Ecto neural progenitor cell (in vitro differentiated cells): ENCODE measurements around the gene CDK2AP2.
"Not testable (repeated sequence)": the region's sequence is repeated elsewhere in the genome, so short reads cannot be mapped to it uniquely, and the experiment has no call there.

Experiments used
- DNase-seq: peaks from one replicate; pipeline ENCODE4 v3.0.0-alpha.2; 2018; ENCODE audit warnings: low spot score

The CDK2AP2 gene, protein sequence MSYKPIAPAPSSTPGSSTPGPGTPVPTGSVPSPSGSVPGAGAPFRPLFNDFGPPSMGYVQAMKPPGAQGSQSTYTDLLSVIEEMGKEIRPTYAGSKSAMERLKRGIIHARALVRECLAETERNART

DNA sequence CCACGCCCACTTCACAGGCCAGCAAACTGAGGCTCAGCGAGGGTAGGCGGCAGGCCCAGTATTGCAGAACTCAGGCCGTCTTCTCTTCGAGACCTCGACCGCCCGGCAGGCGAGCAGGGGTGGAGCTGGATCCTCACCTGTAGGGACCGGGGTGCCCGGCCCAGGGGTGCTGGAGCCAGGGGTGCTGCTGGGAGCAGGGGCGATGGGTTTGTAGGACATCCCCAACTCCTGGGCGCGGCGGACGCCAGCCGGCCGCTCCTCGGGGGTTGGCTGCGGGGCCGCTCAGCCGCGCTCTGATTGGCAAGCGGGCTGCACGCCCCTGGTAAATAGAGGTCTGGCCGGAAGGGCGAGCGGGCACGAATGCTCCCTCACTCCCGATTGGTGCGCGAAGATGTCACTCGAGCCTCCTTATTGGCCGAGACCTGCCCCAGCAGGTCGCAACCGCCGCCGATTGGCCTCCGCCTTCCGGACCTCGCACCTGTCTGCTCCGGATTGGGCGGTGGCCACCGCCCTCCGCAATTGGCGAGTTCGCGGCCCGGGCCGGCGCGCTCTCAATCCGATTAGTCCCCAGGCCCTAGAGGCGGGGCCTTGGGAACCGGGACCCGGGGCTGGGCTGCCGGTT is at the start of gene CDK2AP2:
Gene CDK2AP2 (minus strand): TSS at position 299 of the 622 bp plus-strand sequence. CDS start 80 bp downstream, at position 219.
- peak; percentile 99 for DNase-seq

DNA sequence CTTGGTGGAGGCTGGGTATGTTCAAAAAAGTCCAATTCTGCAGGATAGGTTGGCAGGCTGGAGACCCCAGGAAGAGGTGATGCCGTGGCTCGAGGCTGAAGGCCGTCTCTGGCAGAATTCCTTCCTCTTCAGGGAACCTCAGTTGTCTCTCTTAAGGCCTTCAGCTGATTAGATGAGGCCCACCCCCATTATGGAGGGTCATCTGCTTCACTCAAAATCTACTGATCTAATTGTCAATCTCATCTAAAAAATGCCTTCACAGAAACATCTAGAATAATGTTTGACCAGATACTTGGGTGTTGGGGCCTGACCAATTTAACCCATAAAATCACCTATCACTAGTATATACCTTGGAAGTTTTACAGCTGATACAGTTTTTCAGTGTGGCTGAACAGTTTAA is 48.3 kb upstream of the CDK2AP2 start:
- DNase-seq, result no peak

DNA sequence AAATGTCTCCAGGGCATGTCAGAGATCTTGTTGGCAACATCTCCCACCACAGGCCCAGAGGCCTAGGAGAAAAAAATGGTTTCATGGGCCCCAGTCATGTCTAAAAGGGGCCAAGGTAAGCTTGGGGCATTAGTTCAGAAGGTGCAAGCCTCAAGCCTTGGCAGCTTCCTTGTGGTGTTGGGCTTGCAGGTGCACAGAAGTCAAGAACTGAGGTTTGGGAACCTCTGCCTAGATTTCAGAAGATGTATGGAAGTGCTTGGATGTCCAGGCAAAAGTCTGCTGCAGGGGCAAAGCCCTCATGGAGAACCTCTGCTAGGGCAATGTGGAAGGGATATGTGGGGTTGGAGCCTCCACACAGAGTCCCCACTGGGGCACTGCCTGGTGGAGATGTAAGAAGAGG is 43.7 kb upstream of the CDK2AP2 start:
- not testable (repeated sequence) for DNase-seq

DNA sequence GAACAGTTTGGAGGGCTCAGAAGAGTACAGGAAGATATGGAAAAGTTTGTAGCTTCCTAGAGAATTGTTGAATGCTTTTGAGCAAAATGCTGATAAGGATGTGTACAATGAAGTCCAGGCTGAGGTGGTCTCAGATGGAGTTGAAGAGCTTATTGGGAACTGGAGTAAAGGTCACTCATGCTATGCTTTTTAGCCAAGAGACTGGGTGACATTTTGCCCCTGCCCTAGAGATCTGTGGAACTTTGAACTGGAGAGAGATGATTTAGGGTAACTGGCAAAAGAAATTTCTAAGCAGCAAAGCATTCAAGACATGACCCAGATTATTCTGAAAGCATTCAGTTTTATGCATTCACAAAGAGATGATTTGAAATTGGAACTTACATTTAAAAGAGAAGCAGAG is 43.2 kb upstream of the CDK2AP2 start:
- DNase-seq, result no peak

DNA sequence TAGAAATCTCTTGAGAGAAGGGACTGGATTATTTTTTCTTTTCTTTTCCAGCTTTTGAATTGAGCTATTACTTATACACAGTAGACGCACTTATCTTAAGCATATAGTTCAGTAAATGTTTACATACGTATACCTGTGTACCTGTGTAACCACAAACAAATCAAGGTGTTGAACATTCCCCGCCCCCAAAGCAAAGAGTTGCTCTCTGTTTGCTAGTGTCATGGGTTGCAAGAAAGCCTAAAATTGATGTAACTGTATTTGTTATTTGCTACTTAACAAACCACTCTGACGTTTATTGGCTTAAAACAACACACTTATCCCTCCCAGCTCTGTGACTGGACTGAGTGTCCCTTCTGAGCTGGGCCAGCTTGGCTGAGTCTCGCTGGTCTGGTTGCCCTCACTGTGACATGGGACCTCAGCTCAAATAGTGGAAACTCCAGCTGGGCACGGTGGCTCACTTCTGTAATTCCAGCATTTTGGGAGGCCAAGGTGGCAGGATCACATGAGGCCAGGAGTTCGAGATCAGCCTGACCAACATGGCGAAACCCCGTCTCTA is 40.7 kb upstream of the CDK2AP2 start:
- no peak for DNase-seq

DNA sequence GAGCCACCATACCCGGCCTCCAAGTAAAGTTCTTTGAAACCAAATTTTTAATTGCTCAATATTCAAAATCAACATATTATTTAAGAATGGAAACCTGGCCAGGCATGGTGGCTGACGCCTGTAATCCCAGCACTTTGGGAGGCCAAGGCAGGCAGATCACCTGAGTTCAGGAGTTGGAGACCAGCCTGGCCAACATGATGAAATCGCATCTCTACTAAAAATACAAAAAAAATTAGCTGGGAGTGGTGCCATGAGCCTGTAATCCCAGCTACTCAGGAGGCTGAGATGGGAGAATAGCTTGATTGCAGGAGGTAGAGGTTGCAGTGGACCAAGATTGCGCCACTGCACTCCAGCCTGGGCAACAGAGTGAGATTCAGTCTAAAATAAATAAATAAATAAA is 40.1 kb upstream of the CDK2AP2 start:
- not testable (repeated sequence) for DNase-seq

DNA sequence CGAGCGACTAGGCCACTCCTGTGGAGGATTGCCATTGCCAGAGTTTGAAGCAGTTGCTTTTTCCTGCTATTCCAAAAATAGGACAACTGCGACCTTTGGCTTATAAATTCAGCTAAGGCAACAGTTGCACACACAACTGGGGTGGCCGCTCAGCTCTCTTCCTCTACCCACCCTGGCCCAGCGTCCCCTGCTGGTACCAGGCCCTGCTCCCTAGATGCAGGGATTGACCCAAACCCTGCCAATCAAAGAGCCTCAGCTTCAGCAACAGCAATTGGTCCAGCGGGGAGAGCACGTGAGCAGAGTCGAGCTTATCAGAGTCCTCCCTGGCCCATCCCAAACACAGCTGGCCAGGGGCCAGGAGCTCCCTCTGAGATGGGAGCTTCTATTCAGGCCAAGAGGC is 37.3 kb upstream of the CDK2AP2 start:
- DNase-seq, result peak; percentile 66

DNA sequence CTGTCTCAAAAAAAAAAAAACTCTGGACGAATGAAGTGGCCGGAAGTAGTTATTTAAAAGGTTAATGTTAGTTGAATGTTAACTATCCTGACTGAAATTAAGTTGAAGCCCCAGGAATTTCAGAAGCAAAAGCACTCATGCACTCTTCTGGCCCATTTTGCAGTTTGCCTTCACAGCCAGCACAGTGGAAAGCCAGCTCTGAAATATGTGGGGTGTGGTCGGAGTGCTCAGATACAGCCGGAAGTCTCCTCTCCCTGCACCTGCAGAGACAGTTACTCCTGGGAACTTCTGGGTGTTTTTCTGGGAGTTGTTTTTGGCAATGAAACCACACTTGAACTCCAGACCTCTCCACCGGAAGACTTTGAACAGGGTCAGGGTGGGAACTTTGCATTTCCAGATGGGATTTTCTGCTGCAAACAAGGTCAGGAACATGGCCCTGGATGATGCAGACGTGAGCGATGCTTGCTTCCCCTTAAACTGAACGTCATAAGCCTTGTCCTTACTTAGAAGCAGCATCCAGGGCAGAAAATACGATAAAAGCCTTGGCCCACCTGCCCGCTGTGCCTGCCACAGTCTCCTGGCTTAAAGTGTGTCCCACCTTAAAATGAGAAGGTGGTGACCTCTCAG is 36.8 kb upstream of the CDK2AP2 start:
- DNase-seq, result no peak

DNA sequence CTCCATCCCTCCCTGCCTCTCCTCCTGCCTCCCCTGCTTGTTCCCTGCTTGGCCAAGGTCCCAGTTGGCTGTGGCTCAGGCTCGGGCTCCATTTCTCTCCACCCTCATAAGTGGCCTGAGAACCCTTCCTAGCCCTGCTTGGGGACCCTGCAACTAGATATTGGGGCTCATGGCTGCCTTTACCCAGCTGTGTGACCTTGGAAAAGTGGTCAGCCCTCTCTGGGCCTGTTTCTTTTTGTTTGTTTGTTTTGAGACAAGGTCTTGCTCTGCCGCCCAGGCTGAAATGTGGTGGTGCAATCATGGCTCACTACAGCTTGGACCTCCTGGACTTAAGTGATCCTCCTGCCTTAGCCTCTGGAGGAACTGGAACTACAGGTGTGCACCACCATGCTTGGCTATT is 35.6 kb upstream of the CDK2AP2 start:
- no peak for DNase-seq

DNA sequence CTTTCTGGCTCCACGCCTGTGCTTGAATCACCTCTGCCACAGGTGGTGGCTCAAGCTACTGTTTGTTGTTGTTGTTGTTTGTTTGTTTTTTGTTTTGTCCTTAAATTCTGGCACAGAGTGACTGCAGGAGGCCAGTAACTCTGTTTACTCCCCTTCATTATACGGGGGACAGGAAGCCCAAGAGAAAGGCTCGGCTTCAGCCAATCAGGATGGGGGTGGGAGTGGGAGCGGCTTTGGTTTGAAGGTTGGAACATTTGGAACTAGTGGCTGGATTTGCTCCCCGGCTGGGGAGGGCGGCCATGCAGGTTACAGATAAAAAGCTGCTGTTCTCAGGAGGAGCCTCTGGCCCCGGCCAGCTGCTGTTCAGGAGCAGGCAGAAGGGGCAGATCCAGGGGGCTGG is 35.0 kb upstream of the CDK2AP2 start:
- no peak for DNase-seq

DNA sequence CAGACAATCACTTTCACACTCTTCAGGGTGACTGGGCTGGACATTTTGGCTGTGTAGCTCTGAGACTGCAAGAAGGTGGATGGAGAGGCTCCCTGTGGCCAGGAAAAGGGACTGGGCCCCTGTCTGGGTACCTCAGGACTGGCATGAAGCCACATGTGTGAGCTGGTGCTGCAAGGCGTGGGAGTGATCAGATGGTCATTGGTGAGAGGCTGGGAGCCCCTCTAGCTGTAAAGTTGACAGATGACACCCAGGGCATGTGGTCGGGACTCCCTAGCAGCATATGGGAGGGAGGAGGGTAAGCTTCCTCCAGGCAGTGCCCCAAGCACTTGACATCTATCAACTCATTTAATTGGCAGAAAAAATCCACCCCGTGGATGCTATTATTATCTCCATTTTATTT is 34.2 kb upstream of the CDK2AP2 start:
- no peak for DNase-seq

DNA sequence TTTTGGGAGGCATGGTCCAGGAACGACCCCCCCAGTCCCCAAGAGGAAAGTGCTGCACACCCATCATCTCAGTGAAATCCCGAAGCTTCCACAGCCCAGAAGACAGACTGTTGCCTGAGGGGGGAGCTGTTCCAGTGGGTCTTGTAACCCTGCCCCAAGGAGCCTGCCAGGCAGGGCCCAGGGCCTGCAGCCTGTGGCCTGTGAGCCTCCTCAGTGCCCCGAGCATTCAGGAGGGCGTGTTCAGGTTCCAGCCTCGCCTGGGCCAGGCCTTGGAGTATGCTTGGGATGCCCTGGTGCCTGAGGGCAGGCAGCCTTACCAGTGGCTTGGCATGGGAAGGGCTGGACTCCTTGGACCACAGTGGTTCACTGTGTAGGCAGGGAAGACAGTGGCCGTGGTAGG is 33.2 kb upstream of the CDK2AP2 start:
- no peak for DNase-seq

DNA sequence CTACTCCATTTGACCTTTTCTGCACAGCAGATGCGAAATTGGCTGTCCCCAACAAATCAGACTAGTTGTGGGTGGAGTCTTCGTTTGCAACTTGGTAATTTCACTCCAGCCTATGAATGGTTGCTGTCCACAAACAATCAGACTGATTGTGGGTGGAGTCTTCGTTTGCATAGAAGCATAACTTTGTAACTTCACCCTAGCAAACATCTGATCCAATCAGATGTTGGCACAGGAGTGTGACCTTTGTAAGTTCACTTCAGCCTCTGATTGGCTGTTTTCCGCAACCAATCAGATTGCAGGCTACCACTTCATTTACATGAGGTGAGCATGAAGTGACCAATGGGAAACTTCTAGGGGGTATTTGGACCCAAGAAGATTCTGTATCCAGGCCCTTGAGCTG is 31.6 kb upstream of the CDK2AP2 start:
- no peak for DNase-seq

DNA sequence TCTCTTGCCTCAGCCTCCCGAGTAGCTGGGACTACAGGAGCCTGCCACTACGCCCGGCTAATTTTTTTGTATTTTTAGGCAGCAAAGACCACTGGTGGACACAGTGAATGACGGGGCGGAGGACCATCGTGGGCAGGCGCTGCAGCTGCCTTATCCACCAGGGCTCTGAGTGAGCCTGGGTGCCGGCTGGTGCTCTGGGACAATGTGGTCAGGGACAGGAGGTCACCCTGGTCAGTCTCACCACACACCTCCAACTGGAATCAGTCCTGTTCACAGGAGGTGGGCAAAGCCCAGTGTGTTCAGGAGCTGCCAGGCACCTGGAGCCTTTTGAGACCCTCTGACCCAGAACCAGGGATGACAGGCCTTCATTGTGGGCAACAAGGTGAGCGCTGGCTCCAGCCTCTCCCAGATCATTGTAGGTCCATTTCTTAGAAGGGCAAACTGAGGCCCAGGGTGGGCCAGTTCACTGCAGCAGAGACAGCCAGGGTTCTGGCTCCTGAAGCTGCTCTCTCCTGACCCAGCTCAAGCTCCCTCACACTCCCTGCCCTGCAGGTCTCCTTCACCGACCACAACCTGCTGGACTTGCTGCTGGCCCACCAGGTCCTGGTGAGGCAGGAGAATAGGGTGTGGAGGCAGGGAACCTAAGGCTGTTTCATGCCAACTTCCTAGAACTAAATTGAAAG is 31.0 kb upstream of the CDK2AP2 start:
- no peak for DNase-seq

DNA sequence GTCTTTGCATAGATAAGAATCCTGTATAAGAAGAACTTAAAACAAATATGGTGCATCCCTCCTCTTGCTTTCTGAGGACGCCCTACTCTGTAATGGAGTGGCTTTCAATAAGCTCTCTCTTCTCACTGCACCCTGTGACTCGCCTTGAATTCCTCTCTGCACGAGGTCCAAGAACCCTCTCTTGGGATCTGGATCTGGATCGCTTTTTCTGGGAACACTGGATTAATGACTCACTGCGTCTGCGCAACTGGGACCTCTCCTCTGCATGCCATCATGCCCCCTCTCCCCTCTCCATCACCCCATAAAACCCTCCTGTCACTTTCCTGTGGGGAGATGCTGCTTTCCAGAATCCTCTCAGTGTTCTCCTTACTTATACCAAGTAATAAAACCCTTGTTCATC is 30.3 kb upstream of the CDK2AP2 start:
- no peak for DNase-seq

DNA sequence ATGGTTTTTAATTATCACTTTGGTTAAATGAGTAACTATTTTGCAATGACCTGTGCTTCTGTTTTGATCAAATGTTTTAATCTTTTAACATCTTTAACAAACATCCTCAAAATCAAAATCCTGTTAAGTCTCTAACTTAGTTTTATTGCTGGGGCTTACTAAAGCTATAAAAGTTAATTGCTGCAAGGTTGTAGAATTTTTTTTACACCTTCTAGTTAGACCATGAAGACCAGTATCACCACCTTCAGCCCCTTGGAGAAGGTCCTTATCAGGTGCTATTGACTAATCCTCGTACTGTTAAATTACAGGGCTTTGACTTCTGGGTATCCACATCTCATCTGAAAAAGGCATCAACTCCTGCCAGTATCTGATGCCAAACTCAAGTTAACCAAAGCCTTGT is 27.6 kb upstream of the CDK2AP2 start:
- DNase-seq, result no peak

DNA sequence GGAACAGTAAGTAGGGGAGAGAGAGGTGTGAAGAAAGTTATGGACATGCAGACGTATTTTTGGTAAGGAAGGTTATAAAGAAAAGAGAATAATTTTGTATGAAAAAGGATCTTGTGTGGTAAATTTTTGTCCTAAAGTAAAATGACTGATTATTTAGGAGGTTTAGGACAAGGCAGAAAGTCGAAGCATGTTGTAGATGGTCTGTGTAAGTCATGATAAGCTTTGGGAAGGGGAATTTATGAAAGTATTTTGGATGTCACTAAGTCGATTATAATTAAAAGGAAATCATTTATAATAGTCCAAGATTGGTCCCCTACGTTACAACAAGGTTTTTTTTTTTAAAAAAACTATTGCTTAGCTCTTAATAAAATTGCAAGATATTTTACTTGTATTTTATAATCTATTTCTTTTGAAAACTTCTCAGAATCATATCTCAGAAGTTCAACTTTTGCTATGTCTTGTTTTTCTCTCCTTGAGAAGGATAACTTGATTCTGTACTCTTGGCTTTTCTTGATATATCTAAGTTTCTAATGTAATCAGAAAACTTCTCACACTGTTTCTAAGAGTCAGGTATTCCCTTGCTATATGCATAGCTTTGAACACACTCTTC is 26.2 kb upstream of the CDK2AP2 start:
- DNase-seq, result no peak

DNA sequence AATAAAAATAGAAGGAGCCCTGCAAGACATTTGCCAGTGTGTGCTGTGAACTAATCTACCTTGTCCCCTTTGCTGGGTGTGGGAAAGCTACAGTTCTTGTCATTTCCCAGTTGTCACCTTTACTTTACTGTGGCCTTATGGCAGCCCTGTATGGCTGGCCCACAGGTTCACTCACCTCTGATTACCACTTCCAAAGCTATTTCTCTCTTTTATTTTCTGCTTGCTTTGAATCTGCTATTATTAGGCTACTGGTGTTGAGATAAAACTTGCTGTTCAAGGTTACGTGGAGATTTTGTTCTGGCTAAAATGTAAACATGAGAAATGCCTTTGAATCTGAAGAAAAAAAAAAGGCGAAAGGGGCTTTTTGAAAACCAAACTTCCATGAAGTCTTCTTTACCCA is 24.9 kb upstream of the CDK2AP2 start:
- DNase-seq, result no peak

DNA sequence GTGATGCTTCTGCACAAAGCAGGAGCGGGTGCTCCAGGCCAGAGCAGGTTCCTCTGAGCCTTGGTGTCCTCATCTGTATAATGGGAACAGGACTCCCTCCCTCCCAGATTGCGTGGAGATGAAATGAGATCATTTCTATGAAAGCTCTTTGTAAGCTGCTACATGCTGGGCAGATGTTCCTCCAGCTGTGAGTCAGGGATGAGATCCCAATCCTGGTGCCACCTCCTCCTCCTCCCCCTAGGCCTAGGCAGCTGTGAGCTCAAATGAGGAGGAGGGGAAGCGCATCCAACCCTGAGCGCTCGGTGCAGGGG is 22.3 kb upstream of the CDK2AP2 start:
- DNase-seq, result no peak

DNA sequence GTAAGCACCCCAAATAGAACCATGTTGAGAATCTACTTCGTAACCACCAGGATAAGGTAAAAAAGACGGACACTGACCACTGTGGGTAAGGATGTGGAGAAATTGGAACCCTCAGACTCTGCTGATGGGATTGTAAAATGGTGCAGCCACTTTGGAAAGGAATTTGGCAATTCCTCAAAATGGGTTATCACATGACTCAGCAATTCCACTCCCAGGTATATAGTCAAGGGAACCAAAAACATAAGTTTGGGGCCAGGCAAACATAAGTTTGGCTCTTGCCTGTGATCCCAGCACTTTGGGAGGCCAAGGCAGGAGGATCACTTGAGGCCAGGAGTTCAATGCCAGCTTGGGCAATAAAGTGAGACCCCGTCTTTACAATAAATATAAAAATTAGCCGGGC is 20.4 kb upstream of the CDK2AP2 start:
- DNase-seq, result no peak

DNA sequence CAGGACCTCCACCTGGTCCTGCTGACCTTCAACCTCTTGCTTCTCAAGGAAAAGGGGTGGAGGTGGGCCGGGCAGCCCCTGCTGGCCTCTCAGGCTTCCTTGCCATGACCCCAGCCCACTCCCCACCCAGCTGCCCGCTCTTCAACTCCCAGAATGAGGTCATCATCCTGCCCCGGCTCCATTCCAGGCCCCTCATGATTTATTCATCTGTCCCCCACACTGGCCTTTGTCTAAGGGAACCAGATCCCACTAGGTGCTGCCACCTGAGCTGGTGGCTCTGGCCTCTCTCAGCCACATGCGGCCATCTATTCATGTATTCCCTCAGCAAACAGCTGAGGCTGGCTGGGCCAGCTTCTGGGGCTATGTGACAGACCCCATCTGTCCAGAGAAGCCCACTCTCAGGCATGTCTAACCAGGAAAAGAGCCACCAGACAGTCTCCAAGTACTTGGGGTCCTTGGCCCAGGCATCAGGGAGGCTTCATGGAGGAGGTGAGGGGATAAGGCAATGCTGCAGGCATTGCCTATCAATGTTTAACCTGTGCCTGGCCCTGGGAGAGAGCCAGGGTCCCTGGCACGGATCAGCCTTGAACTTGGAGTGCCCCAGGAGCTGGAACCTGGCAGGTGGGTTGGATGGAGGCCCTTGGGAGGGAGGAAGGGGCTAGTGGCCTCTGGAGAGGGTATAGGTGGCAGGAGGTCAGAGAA is 17.5 kb upstream of the CDK2AP2 start:
- DNase-seq, result no peak

DNA sequence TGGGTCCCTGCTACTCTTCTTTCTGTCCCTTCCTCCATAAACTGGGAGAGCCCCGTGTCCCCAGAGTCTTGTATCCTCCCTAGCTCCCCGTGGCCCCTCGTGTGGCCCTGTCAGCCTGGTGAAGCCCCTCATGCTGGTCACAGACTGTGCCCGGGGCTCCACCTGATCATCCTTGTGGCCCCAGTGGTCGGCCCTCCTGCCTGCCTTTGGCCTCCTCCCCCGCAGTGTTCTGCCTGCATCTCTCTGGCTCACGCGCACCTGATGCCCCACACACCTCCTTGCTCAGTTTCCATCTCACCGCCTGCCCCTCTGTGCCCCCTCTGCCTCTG is 16.5 kb upstream of the CDK2AP2 start:
- no peak for DNase-seq
